Vagina (tissue), 2 donors: ENCODE results near the gene REG3G. TPM values are rescaled to one million over a fixed set of nuclear protein-coding genes. Genes with fewer than 3 reads are reported as not detected.
A peak's percentile ranks its signal among the peaks of the same experiment; 100 is the strongest.

Source experiments
- DNase-seq, 2 donors: peaks; one replicate each; pipeline ENCODE4 v3.0.0-alpha.2; 2017; ENCODE audit errors: extremely low spot score in 2 of 2
- H3K27ac ChIP-seq: fragments of 200-600 bp; sonication (generic); one replicate; pipeline ENCODE4 v1.5.1; 2019
- H3K27me3 ChIP-seq: fragments of 200-600 bp; sonication (generic); one replicate; pipeline ENCODE4 v1.5.1; 2019
- H3K36me3 ChIP-seq, 2 donors: fragments of 200-600 bp; sonication (generic); one replicate each; pipeline ENCODE4 v1.5.1; 2017 to 2019
- H3K4me1 ChIP-seq: fragments of 200-600 bp; sonication (generic); one replicate; pipeline ENCODE4 v1.5.1; 2019
- H3K4me3 ChIP-seq, 2 donors: fragments of 200-600 bp; sonication (generic); 1 replicate in 1 of 2; 2 replicates in 1 of 2; pipeline ENCODE4 v1.5.1; 2016 to 2019
- H3K9me3 ChIP-seq: fragments of 200-600 bp; sonication (generic); one replicate; pipeline ENCODE4 v1.5.1; 2019
- CTCF ChIP-seq, 3 experiments: fragments of 450-650 bp in 2 of 3; fragments of 200-600 bp in 1 of 3; sonication (generic) in 1 of 3; IDR thresholded peaks; one replicate each; pipeline ENCODE4 v1.5.1; 2017 to 2019; ENCODE audit warnings: antibody characterized with exemption in 3 of 3, mild to moderate bottlenecking in 2 of 3, moderate library complexity in 2 of 3
- POLR2A ChIP-seq, 2 donors: fragments of 450-650 bp; IDR thresholded peaks; one replicate each; pipeline ENCODE4 v1.6.1; 2017; ENCODE audit warnings: antibody characterized with exemption in 2 of 2, mild to moderate bottlenecking in 2 of 2, moderate library complexity in 2 of 2
- POLR2AphosphoS5 ChIP-seq, 2 donors: sonication (generic); formaldehyde crosslinking; IDR thresholded peaks; one replicate each; pipeline ENCODE4 v1.9.0; 2017; ENCODE audit warnings: antibody characterized with exemption in 2 of 2, mild to moderate bottlenecking in 2 of 2, low read depth in 1 of 2; ENCODE audit not compliant: insufficient read depth in 1 of 2
- intact Hi-C: fragments of 100-400 bp; cut with DNase I; formaldehyde crosslinking; loops from one replicate; pipeline ENCODE4 v1.15.1; 2023
- total RNA-seq: library from RNA; depleted of rRNA; stranded (reverse); fragments of >200 nt; gene quantifications from one replicate; pipeline ENCODE4 v1.2.3, GENCODE V29; 2016

REG3G gene
- not detected for total RNA-seq

GRCh38 chr2:79025421-79025820 lies at the start of gene REG3G:
TSS of gene REG3G (plus strand) at chr2:79025702. CDS start at chr2:79026094, 392 bp downstream.
- Histone ChIP-seq H3K27me3 (no peaks in the 10 kb centered on the region), H3K36me3 (no peaks in the 10 kb centered on the region), H3K9me3 (no peaks in the 10 kb centered on the region), H3K27ac (no peak within 1 kb of the TSS), H3K4me1 (no peaks in the 10 kb centered on the region), H3K4me3 (no peak within 1 kb of the TSS)
- TF ChIP-seq POLR2AphosphoS5 (IDR thresholded peaks at IDR 0.05; ENCODE audit: insufficient read depth in 1 of 2, low read depth in 1 of 2): no peak
- TF ChIP-seq POLR2A (IDR thresholded peaks at IDR 0.05): no peak
- TF ChIP-seq CTCF (IDR thresholded peaks at IDR 0.05): no peak
- no peak for DNase-seq
- intact Hi-C loops: no loop called here

- no peaks in the 10 kb centered on the region for H3K4me1 ChIP-seq
- intact Hi-C loops: no loop called here
- TF ChIP-seq POLR2A (IDR thresholded peaks at IDR 0.05): no peak
- TF ChIP-seq CTCF (IDR thresholded peaks at IDR 0.05): no peak
- TF ChIP-seq POLR2AphosphoS5 (IDR thresholded peaks at IDR 0.05; ENCODE audit: insufficient read depth in 1 of 2, low read depth in 1 of 2): no peak
- no peaks in the 10 kb centered on the region for H3K36me3 ChIP-seq
- no peak overlapping the region for H3K27ac ChIP-seq
- no peak overlapping the region for H3K4me3 ChIP-seq
- H3K9me3 ChIP-seq: no peaks in the 10 kb centered on the region
- H3K27me3 ChIP-seq: no peaks in the 10 kb centered on the region
- no peak for DNase-seq
Measured at GRCh38 chr2:78977661-78978145, 47.8 kb upstream of the REG3G start.

GRCh38 chr2:78978340-78978739 lies 47.2 kb upstream of the REG3G start:
- Histone ChIP-seq H3K4me3 (no peak overlapping the region), H3K36me3 (no peaks in the 10 kb centered on the region), H3K9me3 (no peaks in the 10 kb centered on the region), H3K27me3 (no peaks in the 10 kb centered on the region), H3K4me1 (no peaks in the 10 kb centered on the region), H3K27ac (no peak overlapping the region)
- no peak for TF ChIP-seq POLR2A (IDR thresholded peaks at IDR 0.05)
- TF ChIP-seq POLR2AphosphoS5 (IDR thresholded peaks at IDR 0.05; ENCODE audit: insufficient read depth in 1 of 2, low read depth in 1 of 2): no peak
- no peak for TF ChIP-seq CTCF (IDR thresholded peaks at IDR 0.05)
- DNase-seq: no peak
- intact Hi-C loops: no loop called here

- Histone ChIP-seq H3K4me1 (no peaks in the 10 kb centered on the region), H3K27me3 (no peaks in the 10 kb centered on the region), H3K4me3 (no peak overlapping the region), H3K9me3 (no peaks in the 10 kb centered on the region), H3K36me3 (no peaks in the 10 kb centered on the region), H3K27ac (no peak overlapping the region)
- DNase-seq: no peak
- intact Hi-C loops: no loop called here
- TF ChIP-seq CTCF (IDR thresholded peaks at IDR 0.05) (peak in 2 of 3 experiments; percentile 16 to 36), POLR2AphosphoS5 (IDR thresholded peaks at IDR 0.05; ENCODE audit: insufficient read depth in 1 of 2, low read depth in 1 of 2) (no peak)
Measured at GRCh38 chr2:78979380-78980151, 45.9 kb upstream of the REG3G start.

GRCh38 chr2:78980152-78980465 lies 45.4 kb upstream of the REG3G start:
- no peak for DNase-seq
- no peaks in the 10 kb centered on the region for H3K27me3 ChIP-seq
- TF ChIP-seq POLR2A (IDR thresholded peaks at IDR 0.05): no peak
- no peak for TF ChIP-seq POLR2AphosphoS5 (IDR thresholded peaks at IDR 0.05; ENCODE audit: insufficient read depth in 1 of 2, low read depth in 1 of 2)
- H3K4me3 ChIP-seq: no peak overlapping the region
- no peak overlapping the region for H3K27ac ChIP-seq
- intact Hi-C loops: no loop called here
- H3K36me3 ChIP-seq: no peaks in the 10 kb centered on the region
- H3K4me1 ChIP-seq: no peaks in the 10 kb centered on the region
- no peaks in the 10 kb centered on the region for H3K9me3 ChIP-seq
